HG02840 (cell line): ENCODE measurements around the gene TFDP2.
"Not testable (repeated sequence)": the region's sequence is repeated elsewhere in the genome, so short reads cannot be mapped to it uniquely, and the experiment has no call there.

Experiments
- ATAC-seq: cut with Tn5 transposase; IDR thresholded peaks from one replicate; pipeline ENCODE4 v1.9.1; 2021; ENCODE audit warnings: mild to moderate bottlenecking, moderate library complexity, moderate number of reproducible peaks; ENCODE audit not compliant: unreplicated experiment, low FRiP score

TFDP2 gene

DNA sequence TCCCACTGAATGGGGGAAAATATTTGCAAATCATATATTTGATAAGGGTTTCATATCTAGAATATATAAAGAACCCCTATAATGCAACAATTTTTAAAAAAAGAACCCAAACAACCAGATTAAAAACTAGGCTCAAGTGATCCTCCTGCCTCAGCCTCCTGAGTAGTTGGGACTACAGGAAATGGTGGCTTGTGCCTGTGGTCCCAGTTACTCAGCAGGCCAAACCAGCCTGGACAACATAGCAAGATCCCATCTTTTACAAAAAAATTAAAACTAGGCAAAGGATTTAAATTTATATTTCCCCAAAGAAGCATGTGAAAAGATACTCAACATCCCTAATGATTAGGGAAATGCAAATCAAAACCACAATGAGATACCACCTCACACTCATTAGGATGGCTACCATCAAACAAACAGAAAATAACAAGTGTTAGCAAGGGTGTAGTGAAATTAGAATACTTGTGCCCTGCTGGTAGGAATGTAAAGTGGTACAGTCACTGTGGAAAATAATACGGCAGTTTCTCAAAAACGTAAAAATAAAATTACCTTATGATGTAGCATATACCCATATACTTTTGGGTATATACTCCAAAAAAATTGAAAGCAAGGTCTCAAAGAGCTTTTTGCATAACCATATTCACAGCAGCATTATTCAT lies 19.7 kb downstream of the TFDP2 start:
- ATAC-seq: no peak

DNA sequence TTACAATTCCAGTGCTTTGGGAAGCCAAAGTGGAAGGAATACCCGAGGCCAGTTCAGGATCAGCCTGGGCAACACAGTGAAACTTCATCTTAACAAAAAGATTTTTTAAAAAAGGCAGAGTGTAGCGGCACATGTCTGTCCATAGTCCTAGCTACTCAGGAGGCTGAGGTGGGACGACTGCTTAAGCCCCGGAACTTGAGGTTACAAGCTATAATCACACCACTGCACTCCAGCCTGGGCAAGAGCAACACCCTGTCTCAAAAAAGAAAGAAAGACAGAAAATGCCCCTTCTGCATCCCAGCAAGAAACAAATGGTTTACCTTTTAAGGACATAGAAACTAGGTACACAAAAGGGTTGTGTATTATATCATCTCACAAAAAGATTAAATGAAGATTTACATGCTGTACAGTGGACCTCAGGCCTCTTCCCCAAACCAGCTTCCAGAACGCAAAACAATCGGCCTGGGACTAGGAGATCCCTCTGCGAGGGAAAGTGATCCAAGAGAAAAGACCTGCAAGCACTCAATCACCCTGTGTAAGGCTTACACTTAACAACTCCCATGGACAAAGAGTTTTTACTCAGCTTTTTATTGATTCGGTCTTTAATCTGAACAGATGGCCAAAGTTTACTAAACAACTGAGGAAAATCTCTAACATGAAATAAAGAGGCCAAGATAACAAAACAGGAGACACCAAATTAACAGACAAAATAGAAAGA lies 21.2 kb downstream of the TFDP2 start:
- ATAC-seq: no peak

DNA sequence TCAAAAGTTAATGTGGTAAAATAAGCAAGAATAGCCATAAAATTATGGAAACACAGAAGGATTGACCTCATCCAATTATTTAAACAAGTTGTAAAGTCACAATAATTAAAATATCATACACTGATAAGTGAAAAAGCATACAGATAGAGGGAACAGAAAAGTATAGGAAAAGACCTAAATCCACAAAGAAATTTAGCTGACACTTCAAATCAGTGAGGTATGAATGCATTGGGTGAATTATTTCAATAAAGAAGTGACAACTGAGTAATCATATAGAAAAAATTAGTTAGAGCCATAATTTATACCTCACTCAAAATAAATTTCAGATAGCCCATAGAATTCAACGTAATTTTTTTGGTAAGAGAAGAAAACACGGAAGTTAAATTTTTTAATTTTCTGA lies 25.1 kb downstream of the TFDP2 start:
- no peak for ATAC-seq

DNA sequence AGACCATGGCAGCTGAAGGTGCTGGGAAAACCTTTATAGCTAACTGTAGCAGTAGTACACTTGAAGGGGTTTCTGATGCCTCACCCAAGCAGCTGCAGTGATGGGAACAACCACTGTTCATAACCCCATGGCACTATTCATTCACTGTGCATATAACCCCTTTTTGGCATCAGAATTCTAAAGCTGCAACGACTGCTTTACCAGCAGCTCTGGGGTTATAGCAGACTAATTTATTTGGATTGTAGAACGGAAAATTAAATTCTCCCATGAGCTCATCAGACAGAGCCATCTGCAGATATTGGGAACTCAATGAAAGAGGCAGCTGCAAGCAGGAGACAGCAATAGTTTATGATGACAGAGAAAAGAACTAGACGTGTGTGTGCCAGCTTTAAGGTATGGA lies 28.6 kb downstream of the TFDP2 start:
- no peak for ATAC-seq

DNA sequence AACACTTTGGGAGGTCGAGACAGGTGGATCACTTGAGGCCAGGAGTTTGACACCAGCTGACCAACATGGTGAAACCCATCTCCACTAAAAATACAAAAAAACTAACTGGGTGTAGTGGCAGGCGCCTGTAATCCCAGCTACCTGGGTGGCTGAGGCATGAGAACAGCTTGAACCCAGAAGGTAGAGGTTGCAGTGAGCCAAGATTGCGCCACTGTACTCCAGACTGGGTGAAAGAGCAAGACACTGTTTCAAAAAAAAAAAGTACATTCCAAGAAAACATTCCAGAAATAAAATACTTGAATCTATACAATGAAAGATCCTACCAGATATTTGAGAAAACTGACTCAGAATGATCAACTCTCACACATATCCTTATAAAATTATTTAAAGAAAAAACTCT lies 30.4 kb downstream of the TFDP2 start:
- ATAC-seq: no peak

DNA sequence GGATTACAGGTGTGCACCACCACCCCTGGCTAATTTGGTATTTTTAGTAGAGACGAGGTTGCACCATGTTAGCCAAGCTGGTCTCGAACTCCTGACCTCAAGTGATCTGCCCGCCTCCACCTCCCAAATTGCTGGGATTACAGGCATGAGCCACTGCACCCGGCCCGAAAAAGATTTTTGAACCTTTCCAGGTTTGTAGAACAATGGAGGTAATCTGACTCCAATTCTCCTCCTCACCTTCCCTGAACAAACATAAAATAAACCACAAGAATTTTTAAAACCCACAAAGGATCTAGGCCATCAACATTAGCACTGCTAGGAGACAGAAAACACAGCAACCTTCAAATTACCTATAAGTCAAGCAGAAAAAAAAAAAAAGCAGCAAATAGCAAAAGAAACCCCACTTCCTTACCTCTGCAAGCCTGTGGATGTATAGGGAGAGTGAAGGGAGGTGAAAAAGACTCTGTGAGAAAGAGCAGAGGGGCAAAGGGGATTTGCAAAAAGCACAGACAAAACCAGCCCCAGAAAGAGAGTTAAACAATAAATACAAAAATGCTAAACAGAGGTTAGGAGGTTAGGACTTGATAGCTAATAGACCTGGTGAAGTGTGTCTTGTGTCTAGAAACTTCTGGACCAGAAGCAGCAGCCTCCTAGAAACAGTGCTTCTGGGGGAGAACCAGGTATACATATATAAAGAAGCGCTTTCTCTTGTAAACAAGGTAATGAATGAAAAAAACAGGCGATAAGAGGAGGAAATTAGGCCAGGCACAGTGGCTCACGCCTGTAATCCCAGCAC lies 32.1 kb downstream of the TFDP2 start:
- no peak for ATAC-seq

DNA sequence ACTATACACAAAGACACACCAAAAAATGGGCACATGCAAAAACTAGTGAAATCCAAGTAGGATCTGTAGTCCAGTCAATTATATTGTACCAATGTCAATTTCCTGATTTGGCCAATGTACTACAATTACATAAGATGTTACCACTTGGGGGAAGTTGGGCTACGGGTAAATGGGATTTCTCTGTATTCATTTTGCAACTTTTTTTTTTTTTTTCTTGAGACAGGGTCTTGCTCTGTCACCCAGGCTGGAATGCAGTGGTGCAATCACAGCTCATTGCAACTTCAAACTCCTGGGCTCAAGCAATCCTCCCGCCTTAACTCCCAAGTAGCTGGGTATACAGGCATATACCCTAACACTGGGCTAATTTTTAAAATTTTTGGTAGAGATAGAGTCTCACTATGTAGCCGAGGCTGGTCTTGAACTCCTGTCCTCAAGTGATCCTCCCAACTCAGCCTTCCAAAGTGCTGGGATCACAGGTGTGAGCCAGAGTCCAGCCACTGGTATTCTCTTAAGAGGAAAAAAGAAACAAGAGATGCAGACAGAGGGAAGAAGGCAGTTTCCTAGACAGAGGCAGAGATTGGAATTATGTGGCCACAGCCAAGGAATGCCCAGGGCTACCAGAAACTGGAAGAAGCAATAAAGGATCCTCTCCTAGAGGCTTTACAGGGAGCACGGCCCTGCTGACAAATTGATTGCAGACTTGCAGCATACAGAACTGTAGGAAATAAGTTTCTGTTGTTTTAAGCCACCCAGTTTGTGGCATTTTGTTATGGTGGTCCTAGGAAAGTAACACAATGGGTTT lies 33.3 kb downstream of the TFDP2 start:
- ATAC-seq: no peak

DNA sequence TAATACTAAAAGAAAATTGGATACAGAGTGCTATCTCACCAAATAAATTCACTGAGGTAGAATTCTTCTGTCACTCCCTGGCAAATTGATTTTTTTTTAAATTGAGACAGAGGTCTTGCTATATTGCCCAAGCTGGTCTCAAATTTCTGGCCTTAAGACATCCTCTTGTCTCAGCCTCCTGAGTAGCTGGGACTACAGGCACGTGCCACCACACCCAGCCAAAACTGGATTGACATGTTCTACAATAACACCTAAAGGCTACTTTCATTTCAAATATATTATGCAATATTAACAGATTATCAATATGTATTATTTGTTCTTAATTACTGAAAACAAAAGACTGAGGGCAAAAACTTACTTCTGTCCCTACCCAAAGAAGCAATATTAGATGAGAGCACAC lies 36.7 kb downstream of the TFDP2 start:
- ATAC-seq: no peak

DNA sequence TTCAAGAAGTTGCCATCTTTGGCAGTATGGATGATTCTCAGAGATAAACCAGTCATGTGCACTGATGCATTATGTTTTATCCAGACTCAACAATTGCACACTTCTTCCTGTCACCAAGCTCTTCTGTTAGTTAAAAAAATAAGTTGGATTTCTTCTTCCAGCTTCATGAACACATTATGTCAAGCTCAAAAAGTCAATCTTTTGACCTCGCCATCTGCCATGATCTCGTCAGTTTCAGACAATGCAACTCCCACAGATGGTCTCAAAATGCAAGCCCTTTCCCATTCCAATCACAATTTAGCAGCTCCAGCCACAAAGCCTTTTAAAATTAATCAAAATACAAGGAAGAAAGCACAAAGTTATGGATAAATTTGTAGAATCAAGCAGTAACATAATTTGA lies 42.8 kb downstream of the TFDP2 start:
- ATAC-seq: no peak

DNA sequence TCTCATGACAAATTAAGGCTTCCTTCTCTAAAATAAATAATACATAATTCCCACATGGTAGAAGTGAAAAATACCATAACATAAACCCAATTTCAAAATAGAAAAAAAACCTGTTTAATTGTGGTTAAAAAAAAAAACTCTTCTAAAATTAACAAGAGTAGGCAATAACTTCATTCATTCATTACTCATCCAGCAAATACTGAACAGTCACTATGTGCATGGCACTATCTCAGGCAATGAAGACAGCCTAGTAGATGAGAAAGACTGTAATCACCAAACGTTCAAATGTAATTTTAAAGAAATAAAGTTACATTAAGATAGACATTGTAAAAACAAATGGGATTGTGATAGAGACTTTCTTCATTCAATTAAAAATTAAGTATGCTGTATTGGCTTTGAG lies 43.4 kb downstream of the TFDP2 start:
- no peak for ATAC-seq

DNA sequence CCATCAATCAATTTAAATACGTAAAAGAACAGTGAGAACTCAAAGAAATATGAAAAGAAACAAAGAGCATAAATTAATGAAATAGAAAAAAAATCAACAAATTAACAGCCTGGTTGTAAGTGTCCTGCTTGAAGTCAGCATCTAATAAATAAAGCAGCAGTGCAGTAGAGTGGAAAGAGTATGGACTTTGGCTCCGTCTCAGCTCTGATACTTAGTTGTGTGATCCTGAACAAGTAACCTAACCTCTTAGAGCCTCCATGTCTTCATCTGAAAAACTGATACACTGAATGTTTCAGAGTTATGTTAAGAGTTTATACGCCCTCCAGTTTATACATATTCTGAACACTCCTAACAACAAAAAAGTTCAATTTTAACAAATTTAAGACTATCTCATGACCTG lies 44.6 kb downstream of the TFDP2 start:
- ATAC-seq: no peak

DNA sequence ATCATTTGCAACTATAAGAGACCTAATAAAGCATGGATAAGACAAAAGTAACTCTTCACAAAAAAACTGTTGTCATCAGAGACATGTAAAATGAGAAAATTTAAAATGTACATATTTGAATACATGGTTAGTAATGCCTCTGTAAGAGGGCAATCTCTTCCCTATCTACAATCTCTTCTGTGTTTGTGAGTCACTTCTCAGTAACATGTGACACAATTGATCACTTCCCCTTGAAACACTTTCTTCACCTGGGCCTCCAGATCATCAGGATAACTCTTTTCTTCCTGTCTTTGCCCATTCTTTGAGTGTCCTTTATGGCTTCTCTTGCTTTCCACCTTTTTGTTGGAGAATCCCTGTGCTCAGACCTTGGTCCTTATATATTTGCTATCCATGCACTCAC lies 50.4 kb downstream of the TFDP2 start:
- ATAC-seq: no peak

DNA sequence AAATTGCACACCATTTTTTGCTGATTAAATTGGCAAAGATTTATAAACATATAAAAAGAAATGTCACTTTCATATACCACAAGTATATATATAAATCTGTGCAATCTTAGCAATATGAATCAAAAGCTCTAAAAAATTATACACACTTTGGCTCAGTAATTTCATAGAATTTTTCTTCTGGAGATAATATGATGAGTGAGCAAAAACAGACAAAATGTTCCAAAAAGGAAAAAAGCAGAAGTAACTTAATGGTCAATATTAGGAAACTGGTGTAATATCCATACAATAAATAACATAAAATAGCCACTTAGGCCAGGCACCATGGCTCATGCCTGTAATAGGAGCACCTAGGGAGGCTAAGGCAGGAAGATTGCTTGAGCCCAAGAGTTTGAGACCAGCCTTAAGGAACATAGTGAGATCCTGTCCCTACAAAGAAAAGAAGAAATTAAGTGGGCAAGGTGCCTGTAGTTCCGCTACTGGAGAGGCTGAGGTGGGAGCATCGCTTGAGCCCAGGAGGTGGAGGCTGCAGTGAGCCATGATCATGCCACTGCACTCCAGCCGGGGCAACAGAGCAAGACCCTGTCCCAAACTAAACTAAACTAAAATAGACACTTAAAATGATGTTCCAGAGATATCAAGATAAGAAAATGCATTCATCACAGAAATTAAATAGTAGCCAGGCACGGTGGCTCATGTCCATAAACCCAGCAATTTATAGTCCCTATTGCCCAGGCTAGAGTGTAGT lies 52.1 kb downstream of the TFDP2 start:
- no peak for ATAC-seq

DNA sequence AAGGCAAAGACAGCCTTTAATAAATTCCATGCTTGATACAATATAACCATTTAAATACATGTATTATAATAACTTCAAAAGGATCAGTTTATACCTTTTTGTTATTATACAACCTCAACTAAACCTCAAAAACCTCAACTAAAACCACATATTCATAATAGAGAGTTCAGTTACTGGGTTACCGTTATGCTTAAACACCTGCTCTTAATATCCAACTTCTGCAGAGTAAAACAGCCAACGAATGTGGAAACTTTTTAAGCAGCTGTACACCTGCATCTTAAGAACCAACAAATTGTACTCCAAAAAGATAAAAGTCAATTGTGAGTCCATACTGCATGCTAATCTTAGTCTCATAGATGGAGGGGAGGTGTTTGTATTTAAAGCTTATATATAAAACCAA lies 53.5 kb downstream of the TFDP2 start:
- no peak for ATAC-seq

DNA sequence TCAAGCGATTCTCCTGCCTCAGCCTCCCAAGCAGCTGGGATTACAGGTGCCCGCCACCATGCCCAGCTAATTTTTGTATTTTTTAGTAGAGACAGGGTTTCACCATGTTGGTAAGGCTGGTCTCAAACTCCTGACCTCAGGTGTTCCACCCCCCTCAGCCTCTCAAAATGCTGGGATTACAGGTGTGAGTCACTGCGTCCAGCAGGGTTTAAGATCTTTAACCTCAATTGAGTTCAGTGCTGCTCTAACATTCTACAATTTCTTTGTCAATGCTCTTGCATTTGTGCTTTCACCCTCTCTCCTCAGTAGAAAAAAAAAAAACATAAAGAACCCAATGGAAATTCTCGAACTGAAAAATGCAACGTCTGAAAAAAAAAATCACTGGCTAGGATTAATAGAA lies 60.4 kb downstream of the TFDP2 start:
- not testable (repeated sequence) for ATAC-seq

DNA sequence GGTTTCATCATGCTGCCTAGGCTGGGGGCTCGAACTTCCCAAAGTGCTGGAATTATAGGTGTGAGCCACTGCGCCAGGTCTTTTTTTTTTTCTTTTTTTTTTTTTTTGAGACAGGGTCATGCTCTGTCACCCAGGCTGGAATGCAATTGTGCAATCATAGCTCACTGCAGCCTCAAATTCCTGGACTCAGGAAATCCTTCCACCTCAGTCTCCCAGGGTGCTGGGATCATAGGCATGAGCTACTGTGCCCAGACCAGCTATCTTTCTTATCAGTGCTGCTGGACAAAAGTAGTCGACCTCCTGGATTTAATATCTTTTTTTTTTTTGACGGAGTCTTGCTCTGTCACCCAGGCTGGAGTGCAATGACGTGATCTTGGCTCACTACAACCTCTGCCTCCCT lies 60.8 kb downstream of the TFDP2 start:
- no peak for ATAC-seq

DNA sequence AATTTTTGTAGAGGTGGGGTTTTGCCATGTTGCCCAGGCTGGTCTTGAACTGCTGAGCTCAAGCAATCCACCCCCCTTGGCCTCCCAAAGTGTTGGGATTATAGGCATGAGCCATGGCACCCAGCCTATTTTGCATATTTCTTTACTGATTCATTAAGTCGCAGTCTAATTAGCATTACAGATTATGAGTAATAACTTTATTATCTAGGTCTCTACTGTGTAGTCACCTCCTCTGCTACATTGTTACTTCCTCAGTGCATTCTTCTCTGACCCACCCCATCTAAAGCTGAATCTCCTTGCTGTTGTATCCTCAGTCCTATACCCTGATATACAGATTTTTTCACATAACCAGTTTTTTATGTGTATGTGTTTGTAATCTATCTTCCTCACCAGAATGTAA lies 61.7 kb downstream of the TFDP2 start:
- ATAC-seq: no peak

DNA sequence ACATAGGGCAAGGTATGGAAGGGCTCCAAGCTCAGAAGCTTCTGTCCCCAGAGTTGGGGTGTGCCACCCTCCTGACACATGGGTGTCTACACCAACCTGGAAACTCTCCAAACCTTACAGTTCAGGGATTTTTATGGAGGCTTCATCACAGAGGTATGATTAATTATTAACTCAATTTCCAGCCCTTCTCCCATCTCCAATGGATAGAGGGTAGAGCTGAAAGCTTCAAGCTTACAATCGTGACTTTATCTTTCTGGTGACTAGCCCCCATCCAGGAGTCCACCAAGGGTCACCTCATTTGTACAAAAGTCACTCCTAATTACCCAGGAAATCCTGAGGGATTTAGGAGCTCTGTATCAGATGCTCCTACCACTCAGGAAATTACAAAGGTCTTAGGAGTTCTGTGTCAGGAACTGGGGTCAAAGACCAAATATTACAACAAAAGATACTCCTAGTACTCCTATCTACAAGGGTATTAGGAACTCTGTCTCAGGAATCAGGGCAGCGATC lies 62.7 kb downstream of the TFDP2 start:
- no peak for ATAC-seq

DNA sequence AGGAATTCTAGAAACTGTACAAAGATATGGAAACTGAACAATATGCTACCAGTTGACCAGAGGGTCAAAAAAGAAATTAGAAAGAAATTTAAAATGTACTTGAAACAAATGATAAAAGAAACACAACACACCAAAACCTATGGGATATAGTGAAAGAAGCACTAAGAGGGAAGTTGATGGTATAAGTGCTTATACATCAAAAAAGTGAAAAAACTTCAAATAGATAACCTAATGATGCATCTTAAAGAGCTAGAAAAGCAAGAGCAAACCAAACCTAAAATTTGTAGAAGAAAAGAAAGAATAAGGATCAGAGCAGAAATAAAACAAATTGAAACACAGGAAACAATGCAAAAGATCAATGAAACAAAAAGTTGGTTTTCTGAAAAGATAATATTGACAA lies 68.2 kb downstream of the TFDP2 start:
- ATAC-seq: no peak
